ENCODE measurements around the gene GRIK2. TPM values are rescaled to one million over a fixed set of nuclear protein-coding genes. Genes with fewer than 3 reads are reported as not detected.

GRIK2 gene
- total and polyA plus RNA-seq, 11 donors = 0.33 to 7.0 (median 3.9) TPM

GRCh38 chr6:101435038-101435437 is 41.5 kb downstream of the GRIK2 start:
- ATAC-seq (no peak), DNase-seq (no peak)
- H3K9me3 ChIP-seq = no peaks in the 10 kb centered on the region
- TF ChIP-seq POLR2A (IDR thresholded peaks at IDR 0.05) = no peak
- no peak for TF ChIP-seq CTCF (IDR thresholded peaks at IDR 0.05)
- no peaks in the 10 kb centered on the region for H3K4me1 ChIP-seq
- intact Hi-C loops (cut with DNase I) = no loop called here
- H3K36me3 ChIP-seq = no peaks in the 10 kb centered on the region
- no peak overlapping the region for H3K4me3 ChIP-seq
- no peak overlapping the region for H3K27ac ChIP-seq
- WGBS, 4 donors = 64 to 70% (median 69%) methylated on average over 1 of the region's 1 CpG
- H3K27me3 ChIP-seq = no peaks in the 10 kb centered on the region

GRCh38 chr6:101439790-101440189 is 46.3 kb downstream of the GRIK2 start:
- H3K36me3 ChIP-seq = no peaks in the 10 kb centered on the region
- H3K27ac ChIP-seq = no peak overlapping the region
- no peaks in the 10 kb centered on the region for H3K9me3 ChIP-seq
- intact Hi-C loops (cut with DNase I) = no loop called here
- 79 to 82% (median 81%) methylated on average over 1 of the region's 1 CpG for WGBS, 4 donors
- ATAC-seq (no peak), DNase-seq (no peak)
- no peak for TF ChIP-seq CTCF (IDR thresholded peaks at IDR 0.05)
- TF ChIP-seq POLR2A (IDR thresholded peaks at IDR 0.05) = no peak
- no peaks in the 10 kb centered on the region for H3K27me3 ChIP-seq
- no peak overlapping the region for H3K4me3 ChIP-seq
- H3K4me1 ChIP-seq = no peaks in the 10 kb centered on the region

GRCh38 chr6:101443315-101443714 is 49.8 kb downstream of the GRIK2 start:
- no peaks in the 10 kb centered on the region for H3K4me1 ChIP-seq
- no peak for DNase-seq
- H3K4me3 ChIP-seq = no peak overlapping the region

GRCh38 chr6:101444717-101445116 is 51.2 kb downstream of the GRIK2 start:
- Histone ChIP-seq H3K4me3 (no peak overlapping the region), H3K27ac (no peak overlapping the region), H3K36me3 (no peaks in the 10 kb centered on the region), H3K27me3 (no peaks in the 10 kb centered on the region), H3K9me3 (no peaks in the 10 kb centered on the region), H3K4me1 (no peaks in the 10 kb centered on the region)
- TF ChIP-seq CTCF (IDR thresholded peaks at IDR 0.05) (no peak), POLR2A (IDR thresholded peaks at IDR 0.05) (no peak)
- ATAC-seq = no peak
- WGBS, 4 donors = 51 to 66% (median 60%) methylated on average over 1 of the region's 1 CpG
- DNase-seq = no peak
- intact Hi-C loops (cut with DNase I) = no loop called here

More at GRCh38 chr6:101443315-101443714, 49.8 kb downstream of the GRIK2 start:
- intact Hi-C loops (cut with DNase I) = no loop called here
- Histone ChIP-seq H3K27ac (no peak overlapping the region), H3K36me3 (no peaks in the 10 kb centered on the region), H3K9me3 (no peaks in the 10 kb centered on the region), H3K27me3 (no peaks in the 10 kb centered on the region)
- TF ChIP-seq POLR2A (IDR thresholded peaks at IDR 0.05) (no peak), CTCF (IDR thresholded peaks at IDR 0.05) (no peak)
- no peak for ATAC-seq

Measured in heart left ventricle (tissue), 16 donors.